ENCODE measurements around the gene ATG4C.
A peak's percentile ranks its signal among the peaks of the same experiment; 100 is the strongest.

Gene ATG4C

DNA sequence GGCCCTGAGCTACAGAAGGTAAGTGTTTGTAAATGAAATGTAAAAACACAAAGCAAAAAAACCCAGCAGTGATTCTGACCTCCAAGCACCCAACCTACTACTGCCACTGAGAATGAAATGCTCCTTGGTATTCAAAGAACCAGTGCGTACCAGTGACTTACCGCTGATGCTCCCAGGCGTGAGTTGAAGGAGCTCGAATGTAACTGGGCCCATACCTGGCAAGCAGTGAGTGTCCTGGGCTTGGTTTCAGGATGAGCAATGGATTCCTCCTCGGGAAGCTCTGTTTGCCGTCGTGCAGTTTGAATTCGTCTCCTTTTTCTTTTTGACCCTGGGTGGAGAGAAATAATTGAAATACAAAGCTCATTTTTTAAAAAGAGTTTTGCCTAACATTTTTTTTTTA is 121.9 kb downstream of the ATG4C start:
- FAIRE-seq = no peak

DNA sequence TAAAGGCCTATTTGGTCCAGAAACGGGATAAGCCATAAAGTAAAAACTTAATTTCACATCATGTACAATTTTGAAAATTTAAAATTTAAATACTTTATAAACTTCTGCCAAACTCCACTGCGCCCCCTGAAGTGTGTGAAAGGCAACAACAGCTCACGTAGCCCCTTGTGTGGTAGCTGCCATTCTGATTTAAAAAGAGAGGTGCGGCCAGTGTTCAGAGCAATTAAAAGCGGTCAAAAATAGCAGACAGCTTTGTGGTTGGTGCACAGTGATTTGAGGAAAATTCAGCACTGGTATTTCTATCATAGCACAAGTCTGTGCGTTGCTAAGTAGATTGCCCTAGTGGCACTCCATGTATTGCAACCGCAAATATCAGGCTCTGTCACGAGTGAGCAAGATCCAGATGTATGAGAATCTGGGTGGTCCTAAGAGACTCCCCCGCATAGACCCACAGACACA is 122.5 kb downstream of the ATG4C start:
- FAIRE-seq = no peak

DNA sequence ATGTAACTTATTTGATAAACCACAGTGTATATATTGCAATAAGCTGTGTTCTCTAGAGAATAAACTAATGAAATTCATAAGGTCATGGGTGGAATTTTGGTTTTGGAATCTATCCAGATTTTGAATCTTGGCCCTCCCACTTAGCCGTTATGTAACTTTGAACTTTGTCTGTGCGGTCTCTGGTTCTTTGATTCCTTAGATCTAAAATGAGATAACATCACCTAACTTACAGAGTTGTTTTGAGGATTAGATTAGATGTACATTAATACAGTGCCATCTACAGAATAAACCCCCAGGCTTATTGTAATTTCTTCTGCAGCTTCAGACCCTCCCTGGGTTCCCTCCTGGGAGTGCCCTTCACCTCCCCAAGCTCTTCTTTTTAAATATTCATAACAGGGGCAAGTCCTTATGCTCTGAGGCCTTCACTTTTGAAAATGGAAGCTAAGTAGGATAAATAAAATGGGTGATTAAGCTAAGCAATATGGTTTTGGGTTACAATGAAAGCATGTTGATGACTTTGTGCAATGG is 124.3 kb downstream of the ATG4C start:
- FAIRE-seq = no peak

DNA sequence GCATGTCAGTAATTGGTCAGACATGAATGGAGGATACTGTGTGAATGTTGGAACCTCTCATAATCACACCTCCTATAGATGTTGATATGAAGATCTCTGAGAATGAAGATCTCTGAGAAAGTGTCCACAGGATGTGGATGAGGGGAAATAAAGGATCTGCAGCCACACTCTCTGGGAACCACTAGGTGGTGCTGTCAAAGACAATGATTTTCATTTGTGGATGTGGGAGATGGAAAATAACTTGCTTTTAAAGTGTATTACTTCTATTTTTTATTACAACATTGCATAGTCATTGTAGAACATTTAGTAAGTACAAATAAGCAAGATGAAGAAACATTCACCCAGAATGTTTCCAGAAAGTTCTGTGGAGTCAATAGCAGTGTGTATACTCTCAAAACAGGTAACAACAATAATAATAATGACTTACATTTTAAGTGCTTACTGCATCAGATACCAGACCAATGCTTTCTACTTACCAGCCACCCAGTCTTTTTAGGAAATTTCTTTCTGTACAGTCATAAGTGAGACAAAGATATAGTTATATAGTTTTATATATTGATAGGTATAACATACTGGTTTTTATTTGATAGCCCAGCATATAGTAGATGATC is 128.2 kb downstream of the ATG4C start:
- FAIRE-seq = peak; percentile 69

Measured in TTC549 (cell line).